Liver (tissue), 9 donors: Measurements from ENCODE around the gene GUCD1. TPM values are rescaled to one million over a fixed set of nuclear protein-coding genes. Genes with fewer than 3 reads are reported as not detected.

Source experiments
- DNase-seq: peaks from one replicate; pipeline ENCODE4 v3.0.0-alpha.2; 2017; ENCODE audit warnings: low spot score
- H3K27ac ChIP-seq, 2 donors: one replicate each; pipeline ENCODE4 v1.7.0; 2013; ENCODE audit warnings: inconsistent platforms in 2 of 2, low read length in 2 of 2, control low read depth in 1 of 2, low read depth in 1 of 2, mild to moderate bottlenecking in 1 of 2
- H3K27me3 ChIP-seq, 4 donors: one replicate each; pipeline versions ENCODE4 v1.6.1 to v1.7.0; 2013; ENCODE audit warnings: low read length in 3 of 4, inconsistent platforms in 1 of 4, mild to moderate bottlenecking in 1 of 4, moderate library complexity in 1 of 4; ENCODE audit not compliant: control insufficient read depth in 4 of 4, insufficient read depth in 4 of 4
- H3K36me3 ChIP-seq, 4 donors: one replicate each; pipeline versions ENCODE4 v1.6.1 to v1.7.0; 2013; ENCODE audit warnings: low read length in 3 of 4, mild to moderate bottlenecking in 3 of 4, low read depth in 1 of 4, moderate library complexity in 1 of 4; ENCODE audit not compliant: control insufficient read depth in 4 of 4, insufficient read depth in 3 of 4
- H3K4me1 ChIP-seq, 4 donors: one replicate each; pipeline versions ENCODE4 v1.6.1 to v1.7.0; 2013; ENCODE audit warnings: low read length in 3 of 4, mild to moderate bottlenecking in 3 of 4, moderate library complexity in 1 of 4; ENCODE audit not compliant: control insufficient read depth in 4 of 4, insufficient read depth in 4 of 4
- H3K4me3 ChIP-seq, 3 donors: one replicate each; pipeline versions ENCODE4 v1.6.1 to v1.7.0; 2013; ENCODE audit warnings: low read length in 3 of 3, control low read depth in 1 of 3, low read depth in 1 of 3, mild to moderate bottlenecking in 1 of 3
- H3K9ac ChIP-seq, 2 donors: one replicate each; pipeline ENCODE4 v1.7.0; 2013; ENCODE audit warnings: low read length in 2 of 2, mild to moderate bottlenecking in 2 of 2, moderate library complexity in 2 of 2, control low read depth in 1 of 2, low read depth in 1 of 2
- H3K9me3 ChIP-seq, 4 donors: one replicate each; pipeline versions ENCODE4 v1.6.1 to v1.7.0; 2013; ENCODE audit warnings: low read length in 3 of 4; ENCODE audit not compliant: control insufficient read depth in 4 of 4
- ATF3 ChIP-seq: IDR thresholded peaks from 2 replicates; pipeline ENCODE4 v1.6.1; 2016; ENCODE audit warnings: antibody characterized with exemption
- CTCF ChIP-seq: fragments of 150-350 bp; IDR thresholded peaks from 2 replicates; pipeline ENCODE4 v1.5.1; 2017; ENCODE audit warnings: improper control_type of control experiment, low read depth, low read length; ENCODE audit not compliant: missing input control
- EGR1 ChIP-seq, 2 donors: IDR thresholded peaks; 2 replicates each; pipeline ENCODE4 v1.6.1; 2016 to 2018; ENCODE audit warnings: antibody characterized with exemption in 2 of 2, low read depth in 2 of 2
- FOXA1 ChIP-seq: IDR thresholded peaks from 2 replicates; pipeline ENCODE4 v1.6.1; 2016; ENCODE audit warnings: antibody characterized with exemption
- FOXA2 ChIP-seq: IDR thresholded peaks from 2 replicates; pipeline ENCODE4 v1.6.1; 2016; ENCODE audit warnings: antibody characterized with exemption
- GABPA ChIP-seq, 2 donors: IDR thresholded peaks in 1 of 2; conservative IDR thresholded peaks in 1 of 2; 2 replicates each; pipeline ENCODE4 v1.6.1; 2016; ENCODE audit warnings: antibody characterized with exemption in 2 of 2, mild to moderate bottlenecking in 1 of 2, moderate library complexity in 1 of 2
- HNF4A ChIP-seq, 2 donors: conservative IDR thresholded peaks; 2 replicates each; pipeline ENCODE4 v1.6.1; 2016; ENCODE audit warnings: antibody characterized with exemption in 2 of 2, mild to moderate bottlenecking in 2 of 2
- HNF4G ChIP-seq: IDR thresholded peaks from 2 replicates; pipeline ENCODE4 v1.6.1; 2016; ENCODE audit warnings: antibody characterized with exemption
- JUND ChIP-seq, 2 donors: IDR thresholded peaks; 2 replicates each; pipeline ENCODE4 v1.6.1; 2016; ENCODE audit warnings: antibody characterized with exemption in 2 of 2
- MAX ChIP-seq: IDR thresholded peaks from 2 replicates; pipeline ENCODE4 v1.6.1; 2016; ENCODE audit warnings: antibody characterized with exemption
- NR2F2 ChIP-seq: IDR thresholded peaks from 2 replicates; pipeline ENCODE4 v1.6.1; 2016; ENCODE audit warnings: antibody characterized with exemption
- RAD21 ChIP-seq, 2 donors: IDR thresholded peaks; 2 replicates each; pipeline ENCODE4 v1.6.1; 2016; ENCODE audit warnings: antibody characterized with exemption in 2 of 2, mild to moderate bottlenecking in 2 of 2
- SP1 ChIP-seq: IDR thresholded peaks from 2 replicates; pipeline ENCODE4 v1.6.1; 2018; ENCODE audit warnings: antibody characterized with exemption, mild to moderate bottlenecking
- TAF1 ChIP-seq: conservative IDR thresholded peaks from 2 replicates; pipeline ENCODE4 v1.6.1; 2016; ENCODE audit warnings: antibody characterized with exemption, mild to moderate bottlenecking
- YY1 ChIP-seq: IDR thresholded peaks from 2 replicates; pipeline ENCODE4 v1.6.1; 2016; ENCODE audit warnings: antibody characterized with exemption, mild to moderate bottlenecking
- ZBTB33 ChIP-seq: IDR thresholded peaks from 2 replicates; pipeline ENCODE4 v1.6.1; 2016; ENCODE audit warnings: antibody characterized with exemption
- WGBS: extraction: QIAGEN DNeasy Blood & Tissue Kit; methylation state at CpG from one replicate; pipeline ENCODE4 v1.1.7; 2013; 5-methylcytosine and 5-hydroxymethylcytosine counted together
- polyA plus RNA-seq, 2 donors: library from polyadenylated mRNA; stranded (reverse) in 1 of 2; unstranded in 1 of 2; fragments of 200-250 nt in 1 of 2; fragments of >200 nt in 1 of 2; fragmentation: Nextera tagmentation in 1 of 2; extraction: Ambion mirVana in 1 of 2; gene quantifications; one replicate each; pipeline versions ENCODE4 v1.2.1 to v1.2.3, GENCODE V29; 2013 to 2015
- total RNA-seq, 2 donors: library from RNA; depleted of rRNA; stranded (reverse); fragments of >200 nt; gene quantifications; one replicate each; pipeline ENCODE4 v1.2.3, GENCODE V29; 2014
- donor health status: healthy.
- donor health status: healthy.
- donor health status: healthy.
- donor health status: healthy.
- donor health status: healthy.

Gene GUCD1
- total and polyA plus RNA-seq, 4 donors: 118 to 202 (median 179) TPM

GRCh38 chr22:24584166-24584790 is 29.3 kb upstream of the GUCD1 start:
- Histone ChIP-seq H3K9me3 (no peaks in the 10 kb centered on the region), H3K27me3 (no peaks in the 10 kb centered on the region), H3K9ac (peak overlapping the region in 1 of 2 donors; percentile 17), H3K4me3 (no peak overlapping the region), H3K4me1 (peaks cover 2 to 20% (median 4%) of the 10 kb centered on the region in 4 donors), H3K36me3 (peaks cover 0 to 30% (median 6%) of the 10 kb centered on the region in 4 donors), H3K27ac (peak overlapping the region in 1 of 2 donors; percentile 55)
- WGBS: 95% methylated on average over 5 of the region's 5 CpGs
- TF ChIP-seq HNF4G (no peak), EGR1 (IDR thresholded peaks at IDR 0.05; ENCODE audit: low read depth in 2 of 2) (no peak), ATF3 (no peak)
- no peak for DNase-seq

GRCh38 chr22:24583221-24584165 is 28.6 kb upstream of the GUCD1 start:
- no peaks in the 10 kb centered on the region for H3K9me3 ChIP-seq
- TF ChIP-seq JUND (IDR thresholded peaks at IDR 0.05) (no peak), YY1 (no peak), MAX (no peak), HNF4A (conservative IDR thresholded peaks at IDR 0.05) (no peak), HNF4G (no peak), TAF1 (no peak), NR2F2 (no peak), FOXA2 (no peak), ATF3 (no peak), ZBTB33 (no peak), FOXA1 (no peak), EGR1 (IDR thresholded peaks at IDR 0.05; ENCODE audit: low read depth in 2 of 2) (no peak), RAD21 (IDR thresholded peaks at IDR 0.05) (no peak), GABPA (IDR thresholded peaks at IDR 0.05 in 1 of 2, conservative IDR thresholded peaks at IDR 0.05 in 1 of 2) (no peak), SP1 (no peak), CTCF (no peak)
- 63% methylated on average over 19 of the region's 19 CpGs for WGBS
- peaks cover 0 to 24% (median 4%) of the 10 kb centered on the region in 4 donors for H3K36me3 ChIP-seq
- peak overlapping the region in 1 of 2 donors; percentile 17 for H3K9ac ChIP-seq
- no peaks in the 10 kb centered on the region for H3K27me3 ChIP-seq
- DNase-seq: no peak
- H3K4me3 ChIP-seq: no peak overlapping the region
- H3K4me1 ChIP-seq: peaks cover 2 to 27% (median 12%) of the 10 kb centered on the region in 4 donors
- H3K27ac ChIP-seq: peak overlapping the region in 1 of 2 donors; percentile 55
